ENCODE results near the gene ERAP2. TPM values are rescaled to one million over a fixed set of nuclear protein-coding genes. Genes with fewer than 3 reads are reported as not detected.

Gene ERAP2
- total and polyA plus RNA-seq, 2 of the 13 experiments (the other 11 are each of a cell fraction or from before 2014, with no cell fraction given) = 12.8 to 16.6 TPM

- no peak; the same call in 1 of the 2 replicates for TF ChIP-seq ZUFSP (CRISPR knock-in tag; IDR thresholded peaks at IDR 0.05; ENCODE audit: borderline replicate concordance)
- no peak for TF ChIP-seq ESRRA (CRISPR knock-in tag; IDR thresholded peaks at IDR 0.05; ENCODE audit: low read depth)
- no peak for TF ChIP-seq ZNF235 (CRISPR knock-in tag; IDR thresholded peaks at IDR 0.05; ENCODE audit: borderline replicate concordance)
- TF ChIP-seq MTA3 (CRISPR knock-in tag; IDR thresholded peaks at IDR 0.05) = no peak
- TF ChIP-seq, protein P1, sequence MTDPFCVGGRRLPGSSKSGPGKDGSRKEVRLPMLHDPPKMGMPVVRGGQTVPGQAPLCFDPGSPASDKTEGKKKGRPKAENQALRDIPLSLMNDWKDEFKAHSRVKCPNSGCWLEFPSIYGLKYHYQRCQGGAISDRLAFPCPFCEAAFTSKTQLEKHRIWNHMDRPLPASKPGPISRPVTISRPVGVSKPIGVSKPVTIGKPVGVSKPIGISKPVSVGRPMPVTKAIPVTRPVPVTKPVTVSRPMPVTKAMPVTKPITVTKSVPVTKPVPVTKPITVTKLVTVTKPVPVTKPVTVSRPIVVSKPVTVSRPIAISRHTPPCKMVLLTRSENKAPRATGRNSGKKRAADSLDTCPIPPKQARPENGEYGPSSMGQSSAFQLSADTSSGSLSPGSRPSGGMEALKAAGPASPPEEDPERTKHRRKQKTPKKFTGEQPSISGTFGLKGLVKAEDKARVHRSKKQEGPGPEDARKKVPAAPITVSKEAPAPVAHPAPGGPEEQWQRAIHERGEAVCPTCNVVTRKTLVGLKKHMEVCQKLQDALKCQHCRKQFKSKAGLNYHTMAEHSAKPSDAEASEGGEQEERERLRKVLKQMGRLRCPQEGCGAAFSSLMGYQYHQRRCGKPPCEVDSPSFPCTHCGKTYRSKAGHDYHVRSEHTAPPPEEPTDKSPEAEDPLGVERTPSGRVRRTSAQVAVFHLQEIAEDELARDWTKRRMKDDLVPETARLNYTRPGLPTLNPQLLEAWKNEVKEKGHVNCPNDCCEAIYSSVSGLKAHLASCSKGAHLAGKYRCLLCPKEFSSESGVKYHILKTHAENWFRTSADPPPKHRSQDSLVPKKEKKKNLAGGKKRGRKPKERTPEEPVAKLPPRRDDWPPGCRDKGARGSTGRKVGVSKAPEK (CRISPR knock-in tag; IDR thresholded peaks at IDR 0.05; ENCODE audit: borderline replicate concordance) = no peak
- TF ChIP-seq HDAC1 (CRISPR knock-in tag; IDR thresholded peaks at IDR 0.05) = peak; percentile 81
- TF ChIP-seq, protein P2, sequence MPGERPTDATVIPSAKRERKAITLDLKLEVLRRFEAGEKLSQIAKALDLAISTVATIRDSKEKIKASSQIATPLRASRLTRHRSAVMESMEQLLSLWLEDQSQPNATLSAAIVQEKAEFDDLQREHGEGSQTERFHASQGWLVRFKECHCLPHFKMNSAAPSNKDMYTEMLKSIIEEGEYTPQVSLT (CRISPR knock-in tag; IDR thresholded peaks at IDR 0.05; ENCODE audit: borderline replicate concordance, low read depth) = no peak; the same call in 1 of the 2 replicates
- peak; percentile 38 for TF ChIP-seq RXRB (CRISPR knock-in tag; IDR thresholded peaks at IDR 0.05; ENCODE audit: borderline replicate concordance)
- no peak; the same call in 1 of the 2 replicates for TF ChIP-seq ZBTB38 (CRISPR knock-in tag; IDR thresholded peaks at IDR 0.05)
- peak; percentile 89 for TF ChIP-seq SAP130 (CRISPR knock-in tag; IDR thresholded peaks at IDR 0.05; ENCODE audit: low read depth)
- peak; percentile 63; the same call in 1 of the 2 replicates for TF ChIP-seq ZNF574 (CRISPR knock-in tag; IDR thresholded peaks at IDR 0.05)
- peak; percentile 92 for TF ChIP-seq ZFY (CRISPR knock-in tag; IDR thresholded peaks at IDR 0.05)
- peak; percentile 18; the same call in 1 of the 2 replicates for TF ChIP-seq TFE3 (CRISPR knock-in tag; IDR thresholded peaks at IDR 0.05)
- TF ChIP-seq ZNF780A (CRISPR knock-in tag; IDR thresholded peaks at IDR 0.05) = peak; percentile 50; the same call in 1 of the 2 replicates
- TF ChIP-seq, protein P3, sequence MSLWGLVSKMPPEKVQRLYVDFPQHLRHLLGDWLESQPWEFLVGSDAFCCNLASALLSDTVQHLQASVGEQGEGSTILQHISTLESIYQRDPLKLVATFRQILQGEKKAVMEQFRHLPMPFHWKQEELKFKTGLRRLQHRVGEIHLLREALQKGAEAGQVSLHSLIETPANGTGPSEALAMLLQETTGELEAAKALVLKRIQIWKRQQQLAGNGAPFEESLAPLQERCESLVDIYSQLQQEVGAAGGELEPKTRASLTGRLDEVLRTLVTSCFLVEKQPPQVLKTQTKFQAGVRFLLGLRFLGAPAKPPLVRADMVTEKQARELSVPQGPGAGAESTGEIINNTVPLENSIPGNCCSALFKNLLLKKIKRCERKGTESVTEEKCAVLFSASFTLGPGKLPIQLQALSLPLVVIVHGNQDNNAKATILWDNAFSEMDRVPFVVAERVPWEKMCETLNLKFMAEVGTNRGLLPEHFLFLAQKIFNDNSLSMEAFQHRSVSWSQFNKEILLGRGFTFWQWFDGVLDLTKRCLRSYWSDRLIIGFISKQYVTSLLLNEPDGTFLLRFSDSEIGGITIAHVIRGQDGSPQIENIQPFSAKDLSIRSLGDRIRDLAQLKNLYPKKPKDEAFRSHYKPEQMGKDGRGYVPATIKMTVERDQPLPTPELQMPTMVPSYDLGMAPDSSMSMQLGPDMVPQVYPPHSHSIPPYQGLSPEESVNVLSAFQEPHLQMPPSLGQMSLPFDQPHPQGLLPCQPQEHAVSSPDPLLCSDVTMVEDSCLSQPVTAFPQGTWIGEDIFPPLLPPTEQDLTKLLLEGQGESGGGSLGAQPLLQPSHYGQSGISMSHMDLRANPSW (CRISPR knock-in tag; IDR thresholded peaks at IDR 0.05; ENCODE audit: borderline replicate concordance) = no peak; the same call in 1 of the 2 replicates
These were observed 58.6 kb downstream of the ERAP2 start (continued) for GRCh38 chr5:96934708-96935558.

All from HepG2 (cell line).